Measurements from ENCODE around the gene JMJD1C. TPM values are rescaled to one million over a fixed set of nuclear protein-coding genes. Genes with fewer than 3 reads are reported as not detected.

Gene JMJD1C
- total RNA-seq, 4 donors from 2014 or later, result 76.2 to 150 (median 101) TPM

- TF ChIP-seq CTCF (IDR thresholded peaks at IDR 0.05), result no peak
- TF ChIP-seq POLR2AphosphoS5 (IDR thresholded peaks at IDR 0.05), result no peak
- no peak for TF ChIP-seq EP300 (IDR thresholded peaks at IDR 0.05)
- TF ChIP-seq POLR2A (IDR thresholded peaks at IDR 0.05), result no peak
- peaks cover 0 to 20% (median 0%) of the 10 kb centered on the region in 3 donors for H3K4me1 ChIP-seq
- no peaks in the 10 kb centered on the region for H3K9me3 ChIP-seq
- no peak for ATAC-seq
- no peaks in the 10 kb centered on the region for H3K27me3 ChIP-seq
- no peaks in the 10 kb centered on the region for H3K36me3 ChIP-seq
- no peak overlapping the region for H3K4me3 ChIP-seq
- H3K27ac ChIP-seq, result no peak overlapping the region
- 59 to 65% methylated on average over 3 of the region's 3 CpGs for WGBS, 2 donors (ENCODE audit: low coverage in 1 of 2)
These were observed 183.8 kb downstream of the JMJD1C start for GRCh38 chr10:63281967-63282366.

GRCh38 chr10:63280386-63280785, 185.4 kb downstream of the JMJD1C start:
- H3K9me3 ChIP-seq, result no peaks in the 10 kb centered on the region
- H3K27ac ChIP-seq, result no peak overlapping the region
- 95 to 98% methylated on average over 4 to 6 of the region's 6 CpGs for whole genome bisulfite sequencing, 2 donors (ENCODE audit: low coverage in 1 of 2)

GRCh38 chr10:63275094-63275493, 190.7 kb downstream of the JMJD1C start:
- H3K27ac ChIP-seq, result peak overlapping the region in 1 of 4 donors; percentile 61
- H3K36me3 ChIP-seq, result no peaks in the 10 kb centered on the region
- H3K4me1 ChIP-seq, result peaks cover 0 to 31% (median 4%) of the 10 kb centered on the region in 3 donors
- no peak for ATAC-seq
- no peak overlapping the region for H3K4me3 ChIP-seq
- H3K27me3 ChIP-seq, result no peaks in the 10 kb centered on the region
- TF ChIP-seq EP300 (IDR thresholded peaks at IDR 0.05) (no peak), POLR2AphosphoS5 (IDR thresholded peaks at IDR 0.05) (no peak), CTCF (IDR thresholded peaks at IDR 0.05) (no peak), POLR2A (IDR thresholded peaks at IDR 0.05) (no peak)
- H3K9me3 ChIP-seq, result no peaks in the 10 kb centered on the region
- WGBS, 2 donors (ENCODE audit: low coverage in 1 of 2), result 60 to 86% methylated on average over 3 of the region's 3 CpGs

More at GRCh38 chr10:63280386-63280785, 185.4 kb downstream of the JMJD1C start:
- Histone ChIP-seq H3K4me3 (no peak overlapping the region), H3K36me3 (no peaks in the 10 kb centered on the region), H3K27me3 (no peaks in the 10 kb centered on the region), H3K4me1 (peaks cover 0 to 7% (median 0%) of the 10 kb centered on the region in 3 donors)
- no peak for TF ChIP-seq EP300 (IDR thresholded peaks at IDR 0.05)
- TF ChIP-seq POLR2A (IDR thresholded peaks at IDR 0.05), result no peak
- no peak for TF ChIP-seq POLR2AphosphoS5 (IDR thresholded peaks at IDR 0.05)
- no peak for TF ChIP-seq CTCF (IDR thresholded peaks at IDR 0.05)
- ATAC-seq, result no peak

- ATAC-seq, result no peak
These were observed 192.2 kb downstream of the JMJD1C start for GRCh38 chr10:63273577-63273976.

More at GRCh38 chr10:63273577-63273976, 192.2 kb downstream of the JMJD1C start:
- Histone ChIP-seq H3K27ac (peak overlapping the region in 3 of 4 donors; percentile 45 to 61 (median 55)), H3K27me3 (no peaks in the 10 kb centered on the region), H3K4me1 (peaks cover 0 to 40% (median 4%) of the 10 kb centered on the region in 3 donors), H3K36me3 (no peaks in the 10 kb centered on the region), H3K9me3 (no peaks in the 10 kb centered on the region), H3K4me3 (no peak overlapping the region)
- no peak for TF ChIP-seq CTCF (IDR thresholded peaks at IDR 0.05)
- no peak for TF ChIP-seq EP300 (IDR thresholded peaks at IDR 0.05)
- TF ChIP-seq POLR2A (IDR thresholded peaks at IDR 0.05), result no peak
- TF ChIP-seq POLR2AphosphoS5 (IDR thresholded peaks at IDR 0.05), result no peak
